Heart left ventricle (tissue), 16 donors: Measurements from ENCODE around the gene MAN2B2. TPM values are rescaled to one million over a fixed set of nuclear protein-coding genes. Genes with fewer than 3 reads are reported as not detected.

ENCODE experiments used
- ATAC-seq, 4 donors: fragments of 200-7000 bp; cut with Tn5 transposase; one replicate each; pipeline ENCODE4 v1.9.1; 2020 to 2022; ENCODE audit warnings: moderate library complexity in 4 of 4, mild to moderate bottlenecking in 3 of 4, moderate number of reproducible peaks in 1 of 4
- DNase-seq, 5 donors: peaks; one replicate each; pipeline ENCODE4 v3.0.0-alpha.2; 2020
- H3K27ac ChIP-seq, 12 donors: fragments of 200-600 bp; sonication (generic) in 4 of 12; one replicate each; pipeline versions ENCODE4 v1.5.0 to v1.8.0; 2016 to 2022; ENCODE audit warnings: mild to moderate bottlenecking in 2 of 12
- H3K27me3 ChIP-seq, 9 donors: fragments of 200-600 bp; sonication (generic) in 2 of 9; one replicate each; pipeline versions ENCODE4 v1.5.1 to v1.8.0; 2016 to 2022; ENCODE audit warnings: mild to moderate bottlenecking in 3 of 9
- H3K36me3 ChIP-seq, 9 donors: fragments of 200-600 bp; sonication (generic) in 2 of 9; one replicate each; pipeline versions ENCODE4 v1.5.0 to v1.8.0; 2018 to 2022; ENCODE audit warnings: mild to moderate bottlenecking in 2 of 9
- H3K4me1 ChIP-seq, 12 donors: fragments of 200-600 bp; sonication (generic) in 4 of 12; one replicate each; pipeline versions ENCODE4 v1.5.0 to v1.8.0; 2016 to 2022; ENCODE audit warnings: mild to moderate bottlenecking in 3 of 12
- H3K4me3 ChIP-seq, 12 donors: fragments of 200-600 bp; sonication (generic) in 4 of 12; one replicate each; pipeline versions ENCODE4 v1.5.0 to v1.8.0; 2017 to 2022; ENCODE audit warnings: mild to moderate bottlenecking in 9 of 12, moderate library complexity in 4 of 12
- H3K9me3 ChIP-seq, 12 donors: fragments of 200-600 bp; sonication (generic) in 4 of 12; one replicate each; pipeline versions ENCODE4 v1.5.0 to v1.8.0; 2016 to 2022; ENCODE audit warnings: mild to moderate bottlenecking in 1 of 12
- POLR2A ChIP-seq, 2 donors: fragments of 450-650 bp; IDR thresholded peaks; one replicate each; pipeline ENCODE4 v1.6.1; 2017; ENCODE audit warnings: antibody characterized with exemption in 2 of 2, mild to moderate bottlenecking in 2 of 2, moderate library complexity in 2 of 2
- WGBS, 4 donors: extraction: QIAGEN DNeasy Blood & Tissue Kit in 2 of 4; methylation state at CpG; one replicate each; pipeline versions ENCODE4 v1.1.5 to v1.1.7; 2013 to 2018; 5-methylcytosine and 5-hydroxymethylcytosine counted together
- intact Hi-C, 10 donors: fragments of 100-400 bp; cut with DNase I; formaldehyde crosslinking; loops; one replicate each; pipeline versions ENCODE4 v1.11.1 to v1.14.2; 2022
- polyA plus RNA-seq, 2 donors: library from polyadenylated mRNA; stranded (reverse); fragments of 200-250 nt; gene quantifications; one replicate each; pipeline ENCODE4 v1.2.3, GENCODE V29; 2013
- total RNA-seq, 9 donors: library from RNA; depleted of rRNA in 2 of 9; stranded (reverse); fragments of >200 nt in 2 of 9; fragmentation: NEBNext Ultra II Directional in 3 of 9; extraction: Animal tissue kit (Norgen Biotek cat#: 25700) in 3 of 9; gene quantifications; one replicate each; pipeline versions ENCODE4 v1.1.0 to v1.2.4, GENCODE V29; 2016 to 2023
- TF ChIP-seq, protein P1 (sequence below), 12 donors: fragments of 200-600 bp; sonication (generic) in 4 of 12; IDR thresholded peaks; one replicate each; pipeline versions ENCODE4 v1.5.0 to v1.8.0; 2018 to 2022; ENCODE audit warnings: antibody characterized with exemption in 12 of 12, mild to moderate bottlenecking in 5 of 12
- donor health status: ischemic (EF 13 %, LVEDD 7.1; RV severe dilation, severe dysfunction).
- donor health status: healthy with polysubstance abuse.
- donor health status: DM: no; HTN: yes; CAD: no.
- donor health status: DM: no; HTN: no; CAD: no.
- donor health status: ischemic (EF 25% LVEDD 6.9; RV normal size, moderate dysfunction).
- donor health status: ischemic (EF 25% LVEDD 5.7; RV mildly dilated, moderate dysfunction).
- donor health status: healthy.
- donor health status: DM: yes; HTN: yes; CAD: no.
- donor health status: ischemic (EF 35%, LVEDD 5.7; RV mildly dilated, moderate dysfunction).
- donor health status: nonischemic (EF 11% LVEDD 7.7; RV severe dilation, severe dysfunction).
- donor health status: DM: yes; HTN: yes; CAD: no.
- donor health status: PGD.
- donor health status: ischemic (EF 29% LVEDD 5.4; RV normal size, mild dysfunction).
- donor health status: nonischemic (EF 23%, LVEDD 6.1; RV moderate dilation, normal function).

Gene MAN2B2
- total and polyA plus RNA-seq, 11 donors, result 4.4 to 33.6 (median 19.8) TPM

DNA sequence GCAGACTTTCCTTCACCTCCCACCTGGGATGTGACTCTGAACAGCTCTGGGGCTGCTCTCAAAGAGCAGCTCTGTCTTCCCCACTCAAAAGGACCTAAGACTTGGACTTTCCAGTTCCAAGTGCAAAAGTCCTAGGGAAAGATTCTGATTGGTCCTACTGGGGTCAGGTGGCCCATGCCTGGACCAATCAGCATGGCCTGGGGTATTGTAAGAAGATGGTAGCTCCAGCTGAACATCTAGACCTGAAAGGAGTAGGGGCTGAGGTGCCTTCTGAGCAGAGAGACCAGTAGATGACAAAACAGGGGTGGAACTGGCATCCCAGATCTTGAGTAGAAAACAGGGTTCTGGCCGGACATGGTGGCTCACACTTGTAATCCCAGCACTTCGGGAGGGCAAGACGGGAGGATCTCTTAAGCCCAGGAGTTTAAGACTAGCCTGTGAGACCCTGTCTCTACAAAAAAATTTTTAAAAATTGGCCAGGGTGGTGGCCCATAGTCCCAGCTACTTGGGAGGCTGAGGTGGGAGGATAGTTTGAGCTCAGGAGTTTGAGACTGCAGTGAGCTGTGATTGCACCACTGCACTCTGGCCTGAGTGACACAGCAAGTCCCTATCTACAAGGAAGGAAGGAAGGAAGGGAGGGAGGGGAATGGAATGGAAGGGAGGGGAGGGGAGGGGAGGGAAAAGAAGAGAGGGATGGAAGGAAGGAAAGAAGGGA, 38.1 kb downstream of the MAN2B2 start:
- TF ChIP-seq POLR2A (IDR thresholded peaks at IDR 0.05), result no peak
- TF ChIP-seq, protein P1, sequence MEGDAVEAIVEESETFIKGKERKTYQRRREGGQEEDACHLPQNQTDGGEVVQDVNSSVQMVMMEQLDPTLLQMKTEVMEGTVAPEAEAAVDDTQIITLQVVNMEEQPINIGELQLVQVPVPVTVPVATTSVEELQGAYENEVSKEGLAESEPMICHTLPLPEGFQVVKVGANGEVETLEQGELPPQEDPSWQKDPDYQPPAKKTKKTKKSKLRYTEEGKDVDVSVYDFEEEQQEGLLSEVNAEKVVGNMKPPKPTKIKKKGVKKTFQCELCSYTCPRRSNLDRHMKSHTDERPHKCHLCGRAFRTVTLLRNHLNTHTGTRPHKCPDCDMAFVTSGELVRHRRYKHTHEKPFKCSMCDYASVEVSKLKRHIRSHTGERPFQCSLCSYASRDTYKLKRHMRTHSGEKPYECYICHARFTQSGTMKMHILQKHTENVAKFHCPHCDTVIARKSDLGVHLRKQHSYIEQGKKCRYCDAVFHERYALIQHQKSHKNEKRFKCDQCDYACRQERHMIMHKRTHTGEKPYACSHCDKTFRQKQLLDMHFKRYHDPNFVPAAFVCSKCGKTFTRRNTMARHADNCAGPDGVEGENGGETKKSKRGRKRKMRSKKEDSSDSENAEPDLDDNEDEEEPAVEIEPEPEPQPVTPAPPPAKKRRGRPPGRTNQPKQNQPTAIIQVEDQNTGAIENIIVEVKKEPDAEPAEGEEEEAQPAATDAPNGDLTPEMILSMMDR (IDR thresholded peaks at IDR 0.05), result no peak
- peaks cover 0 to 4% (median 0%) of the 10 kb centered on the region in 12 donors for H3K4me1 ChIP-seq
- no peaks in the 10 kb centered on the region for H3K9me3 ChIP-seq
- ATAC-seq, result no peak
- H3K27ac ChIP-seq, result no peak overlapping the region
- no peaks in the 10 kb centered on the region for H3K27me3 ChIP-seq
- H3K36me3 ChIP-seq, result peaks cover 0 to 91% (median 52%) of the 10 kb centered on the region in 9 donors
- intact Hi-C loops, result no loop called here
- no peak overlapping the region for H3K4me3 ChIP-seq
- 96 to 97% (median 97%) methylated on average over 3 of the region's 3 CpGs for WGBS, 4 donors
- no peak for DNase-seq

DNA sequence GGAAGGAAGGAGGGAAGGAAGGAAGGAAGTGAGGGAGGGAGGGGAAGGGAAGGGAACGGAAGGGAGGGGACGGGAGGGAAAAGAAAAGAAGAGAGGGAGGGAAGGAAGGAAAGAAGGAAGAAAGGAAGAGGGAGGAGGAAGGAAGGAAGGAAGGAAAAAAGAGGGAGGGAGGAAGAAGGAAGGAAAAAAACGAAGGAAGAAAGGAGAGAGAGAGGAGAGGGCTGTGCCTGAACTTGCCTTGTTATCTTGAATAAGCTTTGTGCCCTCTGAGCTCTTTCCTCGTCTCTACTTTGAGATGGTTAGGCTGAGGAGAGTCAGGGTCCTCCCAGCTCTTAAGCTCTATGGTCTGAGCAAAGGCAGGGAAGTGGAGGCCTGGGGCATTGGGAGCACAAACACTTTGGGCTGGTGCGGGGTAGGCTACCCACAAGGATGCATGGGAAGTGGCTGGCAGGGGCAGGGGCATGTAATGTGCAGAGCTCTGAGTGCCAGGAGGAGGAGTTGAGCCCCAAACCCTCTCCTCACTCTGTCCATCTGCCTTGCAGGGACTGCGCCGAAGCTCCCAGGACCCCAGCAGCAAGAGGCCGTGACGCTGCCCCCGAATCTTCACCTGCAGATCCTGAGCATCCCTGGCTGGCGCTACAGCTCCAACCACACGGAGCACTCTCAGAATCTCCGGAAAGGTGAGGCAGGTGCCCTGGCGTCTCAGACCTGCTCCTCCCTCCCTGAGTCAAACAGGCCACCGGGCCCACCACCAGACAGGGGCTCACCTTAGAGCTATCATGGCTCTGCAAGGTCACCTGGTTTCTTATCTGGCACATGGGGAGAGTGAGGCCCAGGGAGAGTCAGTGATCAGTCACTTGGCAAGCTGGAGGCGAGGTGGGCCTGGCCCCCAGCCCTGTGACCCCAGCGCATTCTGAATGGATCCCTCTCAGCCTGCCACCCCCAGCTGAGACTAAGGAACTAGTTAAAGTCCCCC, 39.0 kb downstream of the MAN2B2 start:
- Histone ChIP-seq H3K27ac (no peak overlapping the region), H3K9me3 (no peaks in the 10 kb centered on the region), H3K4me1 (peaks cover 0 to 1% (median 0%) of the 10 kb centered on the region in 12 donors), H3K4me3 (no peak overlapping the region), H3K27me3 (no peaks in the 10 kb centered on the region), H3K36me3 (peaks cover 0 to 91% (median 61%) of the 10 kb centered on the region in 9 donors)
- no peak for DNase-seq
- no peak for TF ChIP-seq POLR2A (IDR thresholded peaks at IDR 0.05)
- TF ChIP-seq, protein P1 (IDR thresholded peaks at IDR 0.05), result no peak
- no peak for ATAC-seq
- WGBS, 4 donors, result 86 to 90% (median 87%) methylated on average over 15 to 17 of the region's 17 CpGs
- intact Hi-C loops, result no loop called here

DNA sequence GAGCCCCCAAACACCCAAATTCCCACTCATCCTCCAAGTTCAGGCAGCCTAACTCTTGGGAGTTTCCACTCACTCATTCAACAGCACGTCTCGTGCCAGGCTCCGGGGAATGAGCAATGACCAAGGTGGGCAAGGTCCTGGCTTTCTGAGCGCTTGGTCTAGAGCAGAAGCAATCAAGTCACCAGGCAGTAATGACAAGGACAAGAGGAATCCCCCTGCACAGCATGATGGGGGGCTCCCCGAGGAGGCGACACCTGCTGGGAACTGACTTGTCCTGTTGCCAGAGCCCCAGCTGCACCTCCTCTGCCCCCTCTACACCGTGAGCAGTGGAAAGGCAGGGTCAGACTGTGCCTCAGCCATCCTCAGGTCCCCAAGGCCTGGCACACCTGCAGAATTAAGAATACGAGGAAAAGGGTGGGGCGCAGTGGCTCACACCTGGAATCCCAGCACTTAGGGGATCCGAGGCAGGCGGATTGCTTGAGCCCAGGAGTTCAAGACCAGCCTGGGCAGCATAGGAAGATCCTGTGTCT, 39.8 kb downstream of the MAN2B2 start:
- no peak for TF ChIP-seq POLR2A (IDR thresholded peaks at IDR 0.05)
- TF ChIP-seq, protein P1 (IDR thresholded peaks at IDR 0.05), result no peak
- DNase-seq, result no peak
- intact Hi-C loops, result no loop called here
- Histone ChIP-seq H3K4me1 (no peaks in the 10 kb centered on the region), H3K4me3 (no peak overlapping the region), H3K9me3 (no peaks in the 10 kb centered on the region), H3K27ac (no peak overlapping the region), H3K36me3 (peaks cover 0 to 91% (median 62%) of the 10 kb centered on the region in 9 donors), H3K27me3 (no peaks in the 10 kb centered on the region)
- 86 to 91% (median 90%) methylated on average over 10 to 11 of the region's 11 CpGs for WGBS, 4 donors
- ATAC-seq, result no peak
